H9 (cell line): ENCODE results near the gene LKAAEAR1. TPM values are rescaled to one million over a fixed set of nuclear protein-coding genes. Genes with fewer than 3 reads are reported as not detected.

Experiments used
- DNase-seq: peaks from one replicate; pipeline ENCODE4 v3.0.0-alpha.2; 2017
- H2AFZ ChIP-seq: one replicate; pipeline ENCODE4 v1.6.1; 2013; ENCODE audit warnings: mild to moderate bottlenecking, low read length, control low read depth, moderate library complexity
- H2AK5ac ChIP-seq: 2 replicates; pipeline ENCODE4 v1.6.1; 2013; ENCODE audit warnings: low read length, control low read depth, mixed read lengths; ENCODE audit not compliant: insufficient read length
- H2BK120ac ChIP-seq: one replicate; pipeline ENCODE4 v1.6.1; 2013; ENCODE audit warnings: low read depth, mild to moderate bottlenecking, low read length, control low read depth, inconsistent platforms; ENCODE audit not compliant: poor library complexity, severe bottlenecking
- H2BK12ac ChIP-seq: 2 replicates; pipeline ENCODE4 v1.6.1; 2013; ENCODE audit warnings: low read length, control low read depth, mixed read lengths, low read depth; ENCODE audit not compliant: insufficient read length
- H2BK15ac ChIP-seq: 2 replicates; pipeline ENCODE4 v1.6.1; 2013; ENCODE audit warnings: low read depth, low read length, control low read depth
- H2BK20ac ChIP-seq: one replicate; pipeline ENCODE4 v1.6.1; 2013; ENCODE audit warnings: low read depth, mild to moderate bottlenecking, low read length, control low read depth, inconsistent platforms; ENCODE audit not compliant: poor library complexity, severe bottlenecking
- H2BK5ac ChIP-seq: 2 replicates; pipeline ENCODE4 v1.6.1; 2013; ENCODE audit warnings: low read length, control low read depth, mixed read lengths; ENCODE audit not compliant: insufficient read length
- H3K14ac ChIP-seq: 2 replicates; pipeline ENCODE4 v1.6.1; 2013; ENCODE audit warnings: low read length, control low read depth; ENCODE audit not compliant: insufficient read depth
- H3K18ac ChIP-seq: 2 replicates; pipeline ENCODE4 v1.6.1; 2013; ENCODE audit warnings: low read depth, mild to moderate bottlenecking, mixed read lengths, low read length, control low read depth; ENCODE audit not compliant: insufficient read length
- H3K23ac ChIP-seq: 2 replicates; pipeline ENCODE4 v1.6.1; 2013; ENCODE audit warnings: low read length, control low read depth, mixed read lengths, low read depth; ENCODE audit not compliant: insufficient read length
- H3K23me2 ChIP-seq: 2 replicates; pipeline ENCODE4 v1.6.1; 2013; ENCODE audit warnings: low read depth, mild to moderate bottlenecking, mixed read lengths, low read length, control low read depth; ENCODE audit not compliant: insufficient read length, poor library complexity, severe bottlenecking
- H3K27ac ChIP-seq: 2 replicates; pipeline ENCODE4 v1.5.1; 2013; ENCODE audit warnings: low read length, control low read depth, mixed read lengths, low read depth; ENCODE audit not compliant: insufficient read length
- H3K27me3 ChIP-seq: 2 replicates; pipeline ENCODE4 v1.6.1; 2013; ENCODE audit warnings: low read length, control low read depth, inconsistent platforms; ENCODE audit not compliant: insufficient read depth
- H3K4ac ChIP-seq: 2 replicates; pipeline ENCODE4 v1.6.1; 2013; ENCODE audit warnings: low read depth, mild to moderate bottlenecking, control low read depth, inconsistent platforms, low read length, moderate library complexity
- H3K4me1 ChIP-seq: 2 replicates; pipeline ENCODE4 v1.6.1; 2013; ENCODE audit warnings: low read length, control low read depth, inconsistent platforms; ENCODE audit not compliant: insufficient read depth
- H3K4me2 ChIP-seq: 2 replicates; pipeline ENCODE4 v1.6.1; 2013; ENCODE audit warnings: low read length, control low read depth, mixed read lengths; ENCODE audit not compliant: insufficient read length, insufficient read depth
- H3K56ac ChIP-seq: 2 replicates; pipeline ENCODE4 v1.6.1; 2013; ENCODE audit warnings: low read depth, mild to moderate bottlenecking, mixed read lengths, low read length, control low read depth; ENCODE audit not compliant: insufficient read length
- H3K79me1 ChIP-seq: 2 replicates; pipeline ENCODE4 v1.6.1; 2013; ENCODE audit warnings: low read depth, mild to moderate bottlenecking, moderate library complexity, low read length, control low read depth, inconsistent platforms; ENCODE audit not compliant: insufficient read depth, poor library complexity, severe bottlenecking
- H3K79me2 ChIP-seq: 2 replicates; pipeline ENCODE4 v1.6.1; 2013; ENCODE audit warnings: low read length, control low read depth, inconsistent platforms; ENCODE audit not compliant: insufficient read depth
- H3K9ac ChIP-seq: 2 replicates; pipeline ENCODE4 v1.6.1; 2013; ENCODE audit warnings: low read length, control low read depth, mixed read lengths; ENCODE audit not compliant: insufficient read length; ENCODE audit errors: extremely low read depth
- H3K9me3 ChIP-seq: one replicate; pipeline ENCODE4 v1.6.1; 2013; ENCODE audit warnings: low read depth, low read length, inconsistent platforms; ENCODE audit not compliant: control insufficient read depth
- H3T11ph ChIP-seq: one replicate; pipeline ENCODE4 v1.6.1; 2013; ENCODE audit warnings: mild to moderate bottlenecking, low read length, control low read depth, inconsistent platforms
- H4K20me1 ChIP-seq: one replicate; pipeline ENCODE4 v1.6.1; 2013; ENCODE audit not compliant: control insufficient read depth, insufficient read length, insufficient read depth
- H4K5ac ChIP-seq: 2 replicates; pipeline ENCODE4 v1.6.1; 2013; ENCODE audit warnings: low read depth, mild to moderate bottlenecking, mixed read lengths, low read length, control low read depth; ENCODE audit not compliant: insufficient read length
- H4K8ac ChIP-seq: replicated peaks from 2 replicates; pipeline ENCODE4 v1.6.1; 2013; ENCODE audit warnings: low read length, control low read depth, mixed read lengths, low read depth; ENCODE audit not compliant: insufficient read length
- H4K91ac ChIP-seq: 2 replicates; pipeline ENCODE4 v1.6.1; 2013; ENCODE audit warnings: low read depth, mild to moderate bottlenecking, moderate library complexity, mixed read lengths, low read length, control low read depth; ENCODE audit not compliant: insufficient read length
- H3K27ac Mint-ChIP-seq, 3 experiments: 2 replicates in 2 of 3; 3 replicates in 1 of 3; pipeline ENCODE4 v1.8.0; 2020 to 2021; ENCODE audit warnings: mixed read lengths in 3 of 3, mild to moderate bottlenecking in 1 of 3, moderate library complexity in 1 of 3
- H3K27me3 Mint-ChIP-seq: 2 replicates; pipeline ENCODE4 v1.8.0; 2021; ENCODE audit warnings: low read depth, mild to moderate bottlenecking, moderate library complexity, mixed read lengths
- H3K36me3 Mint-ChIP-seq, 3 experiments: 2 replicates in 2 of 3; 3 replicates in 1 of 3; pipeline ENCODE4 v1.8.0; 2020 to 2021; ENCODE audit warnings: low read depth in 3 of 3, mixed read lengths in 3 of 3; ENCODE audit not compliant: insufficient read depth in 1 of 3
- H3K4me1 Mint-ChIP-seq, 2 experiments: 2 replicates each; pipeline ENCODE4 v1.8.0; 2020; ENCODE audit warnings: mixed read lengths in 2 of 2
- H3K4me3 Mint-ChIP-seq, 2 experiments: 2 replicates in 1 of 2; 3 replicates in 1 of 2; pipeline ENCODE4 v1.8.0; 2020 to 2021; ENCODE audit warnings: mild to moderate bottlenecking in 2 of 2, mixed read lengths in 2 of 2, moderate library complexity in 1 of 2
- H3K9me3 Mint-ChIP-seq, 2 experiments: 2 replicates in 1 of 2; 3 replicates in 1 of 2; pipeline ENCODE4 v1.8.0; 2020; ENCODE audit warnings: mild to moderate bottlenecking in 2 of 2, mixed read lengths in 2 of 2, moderate library complexity in 1 of 2
- CTCF ChIP-seq: fragments of 200-600 bp; sonication (generic); conservative IDR thresholded peaks from 3 replicates; pipeline ENCODE4 v1.8.0; 2021; ENCODE audit warnings: antibody characterized with exemption, mild to moderate bottlenecking
- WGBS: extraction: QIAGEN DNeasy Blood & Tissue Kit; methylation state at CpG from one replicate; pipeline ENCODE4 v1.1.7; 2013; ENCODE audit warnings: missing lambda C conversion rate, low lambda C conversion rate, mixed read lengths; ENCODE audit not compliant: insufficient read length; ENCODE audit errors: extremely low coverage; 5-methylcytosine and 5-hydroxymethylcytosine counted together
- total RNA-seq: library from RNA; stranded (reverse); gene quantifications from 2 replicates; pipeline ENCODE4 v1.2.1, GENCODE V29; 2021

The LKAAEAR1 gene
- total RNA-seq, 1 experiment from 2014 or later, result 0.39 TPM

- Histone ChIP-seq H3K27me3 (no peaks in the 10 kb centered on the region), H4K91ac (no peak overlapping the region), H3K27ac (no peak overlapping the region), H3K9me3 (no peaks in the 10 kb centered on the region), H2BK5ac (no peak overlapping the region), H2BK120ac (no peak overlapping the region), H3K56ac (no peak overlapping the region), H3K18ac (no peak overlapping the region), H3K23ac (no peak overlapping the region), H4K5ac (no peak overlapping the region), H2BK15ac (no peak overlapping the region), H4K8ac (no peak overlapping the region), H3K79me1 (no peaks in the 10 kb centered on the region), H3K4me2 (no peak overlapping the region), H3K9ac (no peak overlapping the region), H4K20me1 (no peaks in the 10 kb centered on the region), H2AK5ac (no peak overlapping the region), H3K23me2 (no peaks in the 10 kb centered on the region), H2AFZ (no peak overlapping the region), H3K4me1 (no peaks in the 10 kb centered on the region), H2BK12ac (no peak overlapping the region), H3T11ph (no peak overlapping the region), H3K4ac (no peak overlapping the region), H3K79me2 (no peaks in the 10 kb centered on the region), H2BK20ac (no peak overlapping the region), H3K14ac (no peak overlapping the region; the same call in 1 of the 2 replicates)
- WGBS, result no CpG with 5 or more reads among the region's 10 CpGs
- peaks cover 9% of the 10 kb centered on the region for H3K27me3 Mint-ChIP-seq
- H3K4me3 Mint-ChIP-seq, result no peak overlapping the region
- H3K36me3 Mint-ChIP-seq, result no peaks in the 10 kb centered on the region
- TF ChIP-seq CTCF, result no peak
- H3K4me1 Mint-ChIP-seq, result peaks cover 0 to 3% of the 10 kb centered on the region in 2 experiments; a peak in 2 of 4 replicates
- no peak for DNase-seq
- no peaks in the 10 kb centered on the region for H3K9me3 Mint-ChIP-seq
- peak overlapping the region in 1 of 3 experiments; percentile 52; a peak in 1 of 7 replicates for H3K27ac Mint-ChIP-seq
These were observed 26.3 kb upstream of the LKAAEAR1 start for GRCh38 chr20:64110411-64111068.
